Adrenal gland (tissue), 12 donors: ENCODE results near the gene MADCAM1. TPM values are rescaled to one million over a fixed set of nuclear protein-coding genes. Genes with fewer than 3 reads are reported as not detected.

ENCODE experiments used
- DNase-seq, 7 donors: peaks; one replicate each; pipeline ENCODE4 v3.0.0-alpha.2; 2019 to 2020
- H3K27ac ChIP-seq, 5 donors: fragments of 200-600 bp; sonication (generic) in 4 of 5; 1 replicate in 3 of 5; 2 replicates in 2 of 5; pipeline versions ENCODE4 v1.5.1 to v1.8.0; 2016 to 2020; ENCODE audit warnings: mild to moderate bottlenecking in 1 of 5
- H3K27me3 ChIP-seq: fragments of 200-600 bp; 2 replicates; pipeline ENCODE4 v1.8.0; 2021
- H3K36me3 ChIP-seq, 2 donors: fragments of 200-600 bp; replicated peaks in 1 of 2; 1 replicate in 1 of 2; 2 replicates in 1 of 2; pipeline versions ENCODE4 v1.5.1 to v1.8.0; 2018 to 2022
- H3K4me1 ChIP-seq, 2 donors: fragments of 200-600 bp; replicated peaks in 1 of 2; 1 replicate in 1 of 2; 2 replicates in 1 of 2; pipeline versions ENCODE4 v1.5.1 to v1.8.0; 2018 to 2021
- H3K4me3 ChIP-seq, 4 donors: fragments of 200-600 bp; sonication (generic) in 3 of 4; one replicate each; pipeline ENCODE4 v1.5.1; 2016 to 2018
- H3K9me3 ChIP-seq, 3 donors: fragments of 200-600 bp; sonication (generic) in 1 of 3; replicated peaks in 1 of 3; 1 replicate in 2 of 3; 2 replicates in 1 of 3; pipeline versions ENCODE4 v1.5.1 to v1.8.0; 2016 to 2021
- CTCF ChIP-seq, 6 experiments: fragments of 450-650 bp in 4 of 6; fragments of 200-600 bp in 2 of 6; sonication (generic) in 1 of 6; IDR thresholded peaks; 1 replicate in 5 of 6; 2 replicates in 1 of 6; pipeline versions ENCODE4 v1.5.1 to v1.8.0; 2016 to 2021; ENCODE audit warnings: antibody characterized with exemption in 6 of 6, mild to moderate bottlenecking in 2 of 6, moderate library complexity in 1 of 6
- POLR2A ChIP-seq, 2 donors: fragments of 450-650 bp; IDR thresholded peaks; one replicate each; pipeline ENCODE4 v1.6.1; 2017; ENCODE audit warnings: antibody characterized with exemption in 2 of 2, mild to moderate bottlenecking in 2 of 2, moderate library complexity in 1 of 2
- WGBS, 4 donors: extraction: QIAGEN DNeasy Blood & Tissue Kit in 2 of 4; methylation state at CpG; one replicate each; pipeline versions ENCODE4 v1.1.5 to v1.1.7; 2013 to 2017; 5-methylcytosine and 5-hydroxymethylcytosine counted together
- intact Hi-C, 2 donors: fragments of 100-400 bp; cut with DNase I; formaldehyde crosslinking; loops; one replicate each; pipeline versions ENCODE4 v1.14.1 to v1.15.0; 2022 to 2023
- polyA plus RNA-seq, 3 donors: library from polyadenylated mRNA; stranded (reverse); fragments of 200-250 nt in 2 of 3; fragments of 350-450 nt in 1 of 3; fragmentation: Illumina TruSeq in 1 of 3; extraction: RNeasy Lipid Tissue Mini Kit (QIAGEN cat#74804) in 1 of 3; gene quantifications; one replicate each; pipeline ENCODE4 v1.2.3, GENCODE V29; 2013 to 2014
- small RNA-seq, 2 donors: library from RNA; depleted of rRNA; stranded (forward); fragments of <200 nt; gene quantifications; one replicate each; pipeline ENCODE3, GENCODE V24; 2016
- total RNA-seq, 9 donors: library from RNA; depleted of rRNA in 4 of 9; stranded (reverse); fragments of >200 nt in 4 of 9; fragments of 120-200 nt in 1 of 9; fragmentation: NEBNext Ultra II Directional in 1 of 9; extraction: Animal tissue kit (Norgen Biotek cat#: 25700) in 1 of 9; gene quantifications; one replicate each; pipeline versions ENCODE4 v1.1.0 to v1.2.4, GENCODE V29; 2013 to 2023
- donor health status: healthy with polysubstance abuse.
- donor health status: Bipolar disorder and iron deficiency.
- donor health status: DM: yes; HTN: yes; CAD: no.
- donor health status: DM: no; HTN: no; CAD: no.
- donor health status: DM: no; HTN: no; CAD: no.
- donor health status: DM: yes; HTN: yes; CAD: no.

MADCAM1 gene
- total and polyA plus RNA-seq, 12 donors: 0.14 to 4.8 (median 0.92) TPM; not detected in 2

GRCh38 chr19:548886-549830 is 52.9 kb downstream of the MADCAM1 start:
- no peak overlapping the region for H3K4me3 ChIP-seq
- intact Hi-C loops: no loop called here
- H3K9me3 ChIP-seq: no peaks in the 10 kb centered on the region
- H3K27ac ChIP-seq: no peak overlapping the region
- no peaks in the 10 kb centered on the region for H3K4me1 ChIP-seq
- H3K27me3 ChIP-seq: no peaks in the 10 kb centered on the region
- no peaks in the 10 kb centered on the region for H3K36me3 ChIP-seq
- no peak for DNase-seq
- TF ChIP-seq POLR2A (IDR thresholded peaks at IDR 0.05): no peak
- TF ChIP-seq CTCF (IDR thresholded peaks at IDR 0.05): no peak
- WGBS, 4 donors: 72 to 83% (median 77%) methylated on average over 13 to 52 of the region's 52 CpGs

- H3K4me3 ChIP-seq: no peak overlapping the region
- WGBS, 4 donors: 71 to 84% (median 76%) methylated on average over 17 to 20 of the region's 20 CpGs
- intact Hi-C loops: no loop called here
- no peaks in the 10 kb centered on the region for H3K4me1 ChIP-seq
- no peak for DNase-seq
- no peaks in the 10 kb centered on the region for H3K27me3 ChIP-seq
- no peaks in the 10 kb centered on the region for H3K36me3 ChIP-seq
- TF ChIP-seq CTCF (IDR thresholded peaks at IDR 0.05): no peak
- TF ChIP-seq POLR2A (IDR thresholded peaks at IDR 0.05): no peak
- no peak overlapping the region for H3K27ac ChIP-seq
- H3K9me3 ChIP-seq: no peaks in the 10 kb centered on the region
Measured at GRCh38 chr19:554817-555216, 58.5 kb downstream of the MADCAM1 start.

Small RNAs within 50 kb of the gene (small RNA-seq; reads per million reads assigned to genes)
- 0 reads per million in 2 donors for gene RNA5SP462

Other genes with a start within 250 kb of the MADCAM1 start
- 100 to 1,000 TPM in 1 of 9 donors, 10 to 100 TPM in 2, 1 to 10 TPM in 5, under 1 TPM in 1; 0.89 to 272 (median 6.7) TPM for gene PLPP2, start 205.1 kb upstream of the MADCAM1 start, total RNA-seq
- gene PLPP2, start 205.1 kb upstream of the MADCAM1 start, polyA plus RNA-seq: 1 to 10 TPM in 1 of 3 donors, under 1 TPM in 2; 0.33 to 8.9 (median 0.88) TPM
- gene MIER2, start 151.7 kb upstream of the MADCAM1 start, total RNA-seq: 10 to 100 TPM; 10.8 to 24.2 (median 14.3) TPM
- gene MIER2, start 151.7 kb upstream of the MADCAM1 start, polyA plus RNA-seq: 10 to 100 TPM; 11.6 to 33.9 (median 29.5) TPM
- 1 to 10 TPM in 6 of 9 donors, under 1 TPM in 3; 0.17 to 2.1 (median 1.1) TPM for gene C2CD4C, start 87.3 kb upstream of the MADCAM1 start, total RNA-seq
- 1 to 10 TPM in 2 of 3 donors, not detected in 1; 2.1 to 3.2 TPM for gene C2CD4C, start 87.3 kb upstream of the MADCAM1 start, polyA plus RNA-seq
- 10 to 100 TPM in 8 of 9 donors, 1 to 10 TPM in 1; 6.8 to 81.4 (median 36.3) TPM for gene SHC2, start 35.5 kb upstream of the MADCAM1 start, total RNA-seq
- gene SHC2, start 35.5 kb upstream of the MADCAM1 start, polyA plus RNA-seq: 100 to 1,000 TPM in 1 of 3 donors, 10 to 100 TPM in 1, 1 to 10 TPM in 1; 1.2 to 196 (median 45.9) TPM
- 100 to 1,000 TPM in 2 of 9 donors, 10 to 100 TPM in 7; 17.9 to 123 (median 39.9) TPM for gene TPGS1, start 11.0 kb downstream of the MADCAM1 start, total RNA-seq
- 10 to 100 TPM in 2 of 3 donors, under 1 TPM in 1; 0.07 to 43.6 (median 33.5) TPM for gene TPGS1, start 11.0 kb downstream of the MADCAM1 start, polyA plus RNA-seq
- 10 to 100 TPM; 42.4 to 85.7 (median 61.9) TPM for gene CDC34, start 35.3 kb downstream of the MADCAM1 start, total RNA-seq
- 100 to 1,000 TPM in 2 of 3 donors, 10 to 100 TPM in 1; 22.2 to 151 (median 124) TPM for gene CDC34, start 35.3 kb downstream of the MADCAM1 start, polyA plus RNA-seq
- gene GZMM, start 47.6 kb downstream of the MADCAM1 start, total RNA-seq: 1 to 10 TPM in 2 of 9 donors, under 1 TPM in 4, not detected in 3; 0.35 to 2.4 (median 0.80) TPM
- gene GZMM, start 47.6 kb downstream of the MADCAM1 start, polyA plus RNA-seq: 1 to 10 TPM in 2 of 3 donors, not detected in 1; 1.3 to 1.9 TPM
- 1,000 to 10,000 TPM in 1 of 9 donors, 100 to 1,000 TPM in 8; 328 to 1,372 (median 824) TPM for gene BSG, start 76.1 kb downstream of the MADCAM1 start, total RNA-seq
- gene BSG, start 76.1 kb downstream of the MADCAM1 start, polyA plus RNA-seq: 1,000 to 10,000 TPM in 2 of 3 donors, 100 to 1,000 TPM in 1; 481 to 2,214 (median 1,591) TPM
- 1 to 10 TPM in 8 of 9 donors, under 1 TPM in 1; 0.74 to 9.1 (median 7.1) TPM for gene HCN2, start 93.4 kb downstream of the MADCAM1 start, total RNA-seq
- gene HCN2, start 93.4 kb downstream of the MADCAM1 start, polyA plus RNA-seq: 1 to 10 TPM in 2 of 3 donors, under 1 TPM in 1; 0.98 to 2.5 (median 1.1) TPM
- gene POLRMT, start 137.1 kb downstream of the MADCAM1 start, total RNA-seq: 10 to 100 TPM; 26.3 to 61.4 (median 41.4) TPM
- 100 to 1,000 TPM in 2 of 3 donors, 10 to 100 TPM in 1; 42.7 to 371 (median 178) TPM for gene POLRMT, start 137.1 kb downstream of the MADCAM1 start, polyA plus RNA-seq
- under 1 TPM in 4 of 9 donors, not detected in 5; 0.14 to 0.32 (median 0.29) TPM for gene FGF22, start 143.4 kb downstream of the MADCAM1 start, total RNA-seq
- gene FGF22, start 143.4 kb downstream of the MADCAM1 start, polyA plus RNA-seq: 1 to 10 TPM in 1 of 3 donors, under 1 TPM in 1, not detected in 1; 0.51 to 1.2 TPM
- 10 to 100 TPM; 18.2 to 76.4 (median 35.8) TPM for gene RNF126, start 166.7 kb downstream of the MADCAM1 start, total RNA-seq
- gene RNF126, start 166.7 kb downstream of the MADCAM1 start, polyA plus RNA-seq: 10 to 100 TPM in 2 of 3 donors, 1 to 10 TPM in 1; 9.3 to 53.5 (median 51.6) TPM
- gene FSTL3, start 179.9 kb downstream of the MADCAM1 start, total RNA-seq: 100 to 1,000 TPM in 7 of 9 donors, 10 to 100 TPM in 2; 87.4 to 464 (median 163) TPM
- 100 to 1,000 TPM; 119 to 405 (median 225) TPM for gene FSTL3, start 179.9 kb downstream of the MADCAM1 start, polyA plus RNA-seq
- under 1 TPM in 2 of 9 donors, not detected in 7; 0.22 to 0.51 TPM for gene PRSS57, start 199.0 kb downstream of the MADCAM1 start, total RNA-seq
- under 1 TPM in 1 of 3 donors, not detected in 2; 0.13 TPM for gene PRSS57, start 199.0 kb downstream of the MADCAM1 start, polyA plus RNA-seq
- gene PALM, start 212.4 kb downstream of the MADCAM1 start, total RNA-seq: 10 to 100 TPM in 8 of 9 donors, 1 to 10 TPM in 1; 8.4 to 63.3 (median 50.6) TPM
- 10 to 100 TPM in 2 of 3 donors, 1 to 10 TPM in 1; 3.9 to 72.2 (median 49.7) TPM for gene PALM, start 212.4 kb downstream of the MADCAM1 start, polyA plus RNA-seq